Lung (tissue), 12 donors: ENCODE data around the gene SYK. TPM values are rescaled to one million over a fixed set of nuclear protein-coding genes. Genes with fewer than 3 reads are reported as not detected.

ENCODE experiments used
- ATAC-seq: fragments of 200-7000 bp; cut with Tn5 transposase; one replicate; pipeline ENCODE4 v1.9.1; 2020; ENCODE audit warnings: moderate number of reproducible peaks; ENCODE audit not compliant: insufficient read depth, low FRiP score
- DNase-seq, 3 donors: peaks; one replicate each; pipeline ENCODE4 v3.0.0-alpha.2; 2013 to 2017
- H3K27ac ChIP-seq, 2 donors: one replicate each; pipeline ENCODE4 v1.5.1; 2013; ENCODE audit warnings: mild to moderate bottlenecking in 2 of 2, moderate library complexity in 2 of 2, control low read depth in 1 of 2, inconsistent platforms in 1 of 2, low read depth in 1 of 2, low read length in 1 of 2
- H3K27me3 ChIP-seq, 3 donors: one replicate each; pipeline ENCODE4 v1.5.1; 2013; ENCODE audit warnings: low read length in 2 of 3; ENCODE audit not compliant: control insufficient read depth in 3 of 3, insufficient read depth in 3 of 3
- H3K36me3 ChIP-seq, 4 donors: one replicate each; pipeline ENCODE4 v1.5.1; 2013; ENCODE audit warnings: low read length in 4 of 4, mild to moderate bottlenecking in 1 of 4, moderate library complexity in 1 of 4; ENCODE audit not compliant: control insufficient read depth in 4 of 4, insufficient read depth in 4 of 4
- H3K4me1 ChIP-seq, 5 donors: one replicate each; pipeline ENCODE4 v1.5.1; 2013; ENCODE audit warnings: low read length in 5 of 5, mild to moderate bottlenecking in 2 of 5, moderate library complexity in 1 of 5; ENCODE audit not compliant: control insufficient read depth in 5 of 5, insufficient read depth in 5 of 5
- H3K4me3 ChIP-seq: one replicate; pipeline ENCODE4 v1.5.1; 2013; ENCODE audit warnings: mild to moderate bottlenecking, control low read depth, moderate library complexity
- H3K9ac ChIP-seq, 2 donors: one replicate each; pipeline ENCODE4 v1.5.1; 2013; ENCODE audit warnings: low read length in 2 of 2, control low read depth in 1 of 2; ENCODE audit not compliant: insufficient read depth in 1 of 2
- H3K9me3 ChIP-seq, 4 donors: one replicate each; pipeline ENCODE4 v1.5.1; 2013; ENCODE audit warnings: low read length in 3 of 4, mild to moderate bottlenecking in 1 of 4, moderate library complexity in 1 of 4; ENCODE audit not compliant: control insufficient read depth in 4 of 4, insufficient read depth in 3 of 4
- CTCF ChIP-seq: IDR thresholded peaks from 2 replicates; pipeline ENCODE4 v1.5.1; 2012; ENCODE audit warnings: mild to moderate bottlenecking; ENCODE audit errors: control extremely low read depth, extremely low read depth
- WGBS, 2 donors: extraction: QIAGEN DNeasy Blood & Tissue Kit; methylation state at CpG; one replicate each; pipeline ENCODE4 v1.1.7; 2013; 5-methylcytosine and 5-hydroxymethylcytosine counted together
- polyA plus RNA-seq, 2 donors: library from polyadenylated mRNA; stranded (reverse); fragments of 200-250 nt; gene quantifications; one replicate each; pipeline ENCODE4 v1.2.1, GENCODE V29; 2013
- total RNA-seq, 2 donors: library from RNA; depleted of rRNA in 1 of 2; stranded (reverse); fragments of >200 nt in 1 of 2; gene quantifications; one replicate each; pipeline ENCODE4 v1.2.1, GENCODE V29; 2014 to 2021
- donor health status: control.
- donor health status: control.
- donor health status: Bipolar disorder and iron deficiency.
- donor health status: healthy.
- donor health status: DM: yes; HTN: yes; CAD: no.

Gene SYK
- total and polyA plus RNA-seq, 4 donors, result 13.7 to 71.6 (median 35.0) TPM

- DNase-seq (no peak), ATAC-seq (no peak)
- Histone ChIP-seq H3K27me3 (no peaks in the 10 kb centered on the region), H3K9me3 (peaks cover 0 to 2% (median 0%) of the 10 kb centered on the region in 4 donors), H3K27ac (peak overlapping the region in 1 of 2 donors; percentile 41), H3K4me1 (peaks cover 0 to 13% (median 2%) of the 10 kb centered on the region in 5 donors), H3K9ac (no peak overlapping the region), H3K4me3 (no peak overlapping the region), H3K36me3 (no peaks in the 10 kb centered on the region)
- WGBS, 2 donors, result 40 to 67% methylated on average over 6 of the region's 6 CpGs
- no peak for TF ChIP-seq CTCF
Observed at GRCh38 chr9:90808398-90808797, 6.8 kb downstream of the SYK start.

DNA sequence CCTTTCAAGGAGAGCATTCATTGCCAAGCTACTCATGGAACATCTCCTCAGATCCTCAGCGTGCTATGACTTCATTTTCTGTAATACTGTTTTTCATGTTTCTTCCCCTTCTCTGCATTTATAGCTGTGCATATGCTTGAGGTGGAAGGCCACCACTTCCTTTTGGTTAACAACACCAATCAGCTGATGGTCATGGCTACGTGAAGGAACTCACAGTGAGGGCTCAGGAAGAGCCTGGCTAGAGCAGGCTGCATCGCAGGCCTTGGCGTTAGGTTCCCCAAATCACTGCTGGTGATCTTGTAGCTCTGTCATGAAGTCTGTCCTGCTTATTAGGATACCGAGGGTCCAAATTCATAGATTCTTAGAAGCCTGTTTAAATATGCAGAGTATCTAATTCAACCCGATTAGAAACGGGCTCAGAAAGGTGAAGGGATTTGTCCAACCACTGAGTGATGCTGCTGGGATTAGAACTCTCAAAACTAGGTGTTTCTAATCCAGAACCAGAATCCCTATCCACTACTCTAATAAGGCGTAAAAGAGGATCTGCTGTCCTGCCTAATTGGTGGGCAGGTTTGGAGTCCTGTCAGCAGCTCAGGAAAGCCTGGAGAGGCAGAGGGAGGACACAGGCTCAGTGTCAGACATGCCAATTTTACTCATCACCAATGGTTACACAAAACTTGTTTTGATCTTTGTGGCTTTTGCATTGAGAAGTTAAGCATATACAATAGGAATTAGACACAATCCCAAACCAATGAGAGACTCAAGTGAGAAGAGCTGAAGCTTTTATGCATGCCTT, 7.5 kb downstream of the SYK start:
- 37 to 70% methylated on average over 8 of the region's 8 CpGs for WGBS, 2 donors
- ATAC-seq (peak; percentile 81), DNase-seq (no peak)
- Histone ChIP-seq H3K27ac (peak overlapping the region in 1 of 2 donors; percentile 41), H3K36me3 (no peaks in the 10 kb centered on the region), H3K9me3 (peaks cover 0 to 2% (median 0%) of the 10 kb centered on the region in 4 donors), H3K4me1 (peaks cover 0 to 11% (median 2%) of the 10 kb centered on the region in 5 donors), H3K9ac (no peak overlapping the region), H3K4me3 (no peak overlapping the region), H3K27me3 (no peaks in the 10 kb centered on the region)
- TF ChIP-seq CTCF, result no peak

DNA sequence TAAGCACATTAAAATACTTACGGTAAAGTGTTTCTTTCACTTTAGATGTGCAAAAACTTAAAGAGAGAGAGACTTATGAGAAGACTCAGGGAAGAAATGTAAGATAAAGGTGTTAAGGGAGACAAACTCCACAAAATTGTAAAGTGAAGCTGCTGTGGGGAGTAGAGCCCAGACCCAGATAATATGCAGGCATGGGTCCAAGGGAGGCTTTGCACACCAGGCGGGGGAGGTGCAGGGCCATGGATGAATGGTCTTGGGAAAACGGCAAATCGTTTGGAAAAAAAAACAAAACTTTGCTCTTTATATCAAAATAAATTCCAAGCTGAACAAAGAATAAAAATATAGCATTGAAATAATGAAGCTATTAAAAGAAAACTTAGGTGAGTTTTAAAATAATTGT, 9.1 kb downstream of the SYK start:
- H3K9ac ChIP-seq, result no peak overlapping the region
- H3K27ac ChIP-seq, result no peak overlapping the region
- TF ChIP-seq CTCF, result no peak
- peaks cover 0 to 4% (median 0%) of the 10 kb centered on the region in 5 donors for H3K4me1 ChIP-seq
- no peaks in the 10 kb centered on the region for H3K36me3 ChIP-seq
- no peaks in the 10 kb centered on the region for H3K27me3 ChIP-seq
- H3K4me3 ChIP-seq, result no peak overlapping the region
- ATAC-seq (no peak), DNase-seq (no peak)
- H3K9me3 ChIP-seq, result peaks cover 0 to 2% (median 0%) of the 10 kb centered on the region in 4 donors
- 81 to 89% methylated on average over 4 of the region's 4 CpGs for WGBS, 2 donors
